ENCODE data around the gene BCR. TPM values are rescaled to one million over a fixed set of nuclear protein-coding genes. Genes with fewer than 3 reads are reported as not detected.

The BCR gene
- total RNA-seq, 1 donor from 2014 or later = 57.2 TPM

- DNase-seq (no peak), ATAC-seq (no peak)
- peaks cover 8% of the 10 kb centered on the region for H3K4me1 ChIP-seq
- H3K4me3 ChIP-seq = no peak overlapping the region
- no peaks in the 10 kb centered on the region for H3K9me3 ChIP-seq
- intact Hi-C loops (cut with DNase I) = no loop called here
- H3K36me3 ChIP-seq = no peaks in the 10 kb centered on the region
- H3K27ac ChIP-seq = peak overlapping the region; percentile 18
- TF ChIP-seq, protein P1, sequence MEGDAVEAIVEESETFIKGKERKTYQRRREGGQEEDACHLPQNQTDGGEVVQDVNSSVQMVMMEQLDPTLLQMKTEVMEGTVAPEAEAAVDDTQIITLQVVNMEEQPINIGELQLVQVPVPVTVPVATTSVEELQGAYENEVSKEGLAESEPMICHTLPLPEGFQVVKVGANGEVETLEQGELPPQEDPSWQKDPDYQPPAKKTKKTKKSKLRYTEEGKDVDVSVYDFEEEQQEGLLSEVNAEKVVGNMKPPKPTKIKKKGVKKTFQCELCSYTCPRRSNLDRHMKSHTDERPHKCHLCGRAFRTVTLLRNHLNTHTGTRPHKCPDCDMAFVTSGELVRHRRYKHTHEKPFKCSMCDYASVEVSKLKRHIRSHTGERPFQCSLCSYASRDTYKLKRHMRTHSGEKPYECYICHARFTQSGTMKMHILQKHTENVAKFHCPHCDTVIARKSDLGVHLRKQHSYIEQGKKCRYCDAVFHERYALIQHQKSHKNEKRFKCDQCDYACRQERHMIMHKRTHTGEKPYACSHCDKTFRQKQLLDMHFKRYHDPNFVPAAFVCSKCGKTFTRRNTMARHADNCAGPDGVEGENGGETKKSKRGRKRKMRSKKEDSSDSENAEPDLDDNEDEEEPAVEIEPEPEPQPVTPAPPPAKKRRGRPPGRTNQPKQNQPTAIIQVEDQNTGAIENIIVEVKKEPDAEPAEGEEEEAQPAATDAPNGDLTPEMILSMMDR (IDR thresholded peaks at IDR 0.05) = no peak
- H3K27me3 ChIP-seq (ENCODE audit: low read depth) = no peaks in the 10 kb centered on the region
Observed at GRCh38 chr22:23163665-23164064, 16.6 kb upstream of the BCR start.

DNA sequence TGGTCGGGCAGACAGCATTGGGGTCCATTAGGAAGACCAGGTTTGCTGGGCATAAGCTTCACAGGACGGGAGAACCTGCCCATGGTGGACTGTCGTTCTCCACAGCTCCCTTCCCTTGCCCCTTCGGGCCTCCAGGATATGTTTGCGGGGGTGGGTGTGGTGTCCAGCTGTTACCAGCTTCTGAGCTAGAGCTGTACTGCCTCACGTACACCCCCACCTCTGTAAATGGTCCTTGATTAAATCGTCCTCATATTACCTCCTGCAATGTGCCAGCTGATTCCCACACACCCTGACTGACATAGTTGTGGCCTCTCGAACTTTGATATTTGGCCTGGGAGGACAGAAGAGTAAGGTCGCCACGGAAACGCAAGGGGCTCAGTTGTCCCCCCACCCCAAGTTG lies 16.2 kb upstream of the BCR start:
- Histone ChIP-seq H3K27me3 (ENCODE audit: low read depth) (no peaks in the 10 kb centered on the region), H3K9me3 (no peaks in the 10 kb centered on the region), H3K27ac (peak overlapping the region; percentile 18), H3K4me3 (no peak overlapping the region), H3K4me1 (peaks cover 8% of the 10 kb centered on the region), H3K36me3 (no peaks in the 10 kb centered on the region)
- no peak for DNase-seq
- TF ChIP-seq, protein P1 (IDR thresholded peaks at IDR 0.05) = no peak
- intact Hi-C loops (cut with DNase I) = no loop called here
- ATAC-seq = no peak

GRCh38 chr22:23166042-23166831 lies 14.1 kb upstream of the BCR start:
- Histone ChIP-seq H3K27ac (no peak overlapping the region), H3K4me3 (no peak overlapping the region), H3K36me3 (no peaks in the 10 kb centered on the region), H3K9me3 (no peaks in the 10 kb centered on the region), H3K27me3 (ENCODE audit: low read depth) (no peaks in the 10 kb centered on the region), H3K4me1 (peaks cover 8% of the 10 kb centered on the region)
- DNase-seq (no peak), ATAC-seq (no peak)
- TF ChIP-seq, protein P1 (IDR thresholded peaks at IDR 0.05) = no peak
- intact Hi-C loops (cut with DNase I) = no loop called here

GRCh38 chr22:23166841-23167616 lies 13.3 kb upstream of the BCR start:
- ATAC-seq (no peak), DNase-seq (no peak)
- intact Hi-C loops (cut with DNase I) = no loop called here
- Histone ChIP-seq H3K27me3 (ENCODE audit: low read depth) (no peaks in the 10 kb centered on the region), H3K36me3 (no peaks in the 10 kb centered on the region), H3K4me3 (no peak overlapping the region), H3K27ac (no peak overlapping the region), H3K4me1 (peaks cover 8% of the 10 kb centered on the region), H3K9me3 (no peaks in the 10 kb centered on the region)
- TF ChIP-seq, protein P1 (IDR thresholded peaks at IDR 0.05) = no peak

DNA sequence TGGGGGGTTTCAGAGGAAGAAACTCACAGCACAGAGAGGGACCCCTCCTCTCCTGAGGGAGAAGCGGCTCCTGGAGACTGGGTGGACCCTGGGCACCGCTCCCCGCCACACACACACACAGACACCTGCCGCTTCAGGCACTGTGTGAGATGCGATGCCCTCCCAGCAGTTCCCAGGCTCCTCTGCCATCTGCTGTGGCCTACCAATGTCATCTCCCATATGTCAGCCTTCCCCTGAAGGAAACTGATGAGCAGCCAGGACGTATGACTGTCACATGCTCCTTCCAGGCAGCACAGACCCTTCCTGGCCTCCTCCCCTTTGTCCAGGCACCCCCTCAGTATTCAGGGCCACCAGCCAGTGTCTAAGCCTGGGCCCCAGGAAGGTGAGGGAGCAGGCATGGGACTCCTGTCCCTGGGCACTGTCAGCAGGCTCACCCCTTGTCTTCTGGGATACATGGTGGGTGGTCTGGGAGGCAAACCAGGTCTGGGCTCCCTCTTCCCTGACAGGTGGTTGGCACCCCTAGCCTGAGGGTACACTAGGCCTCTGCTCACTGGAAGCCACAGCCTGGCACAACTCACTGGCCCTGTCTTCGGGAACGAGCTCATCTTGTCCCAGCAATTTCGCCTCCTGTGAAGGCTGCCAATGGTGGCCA lies 11.8 kb upstream of the BCR start:
- no peak overlapping the region for H3K27ac ChIP-seq
- intact Hi-C loops (cut with DNase I) = no loop called here
- H3K9me3 ChIP-seq = no peaks in the 10 kb centered on the region
- H3K4me1 ChIP-seq = peaks cover 7% of the 10 kb centered on the region
- DNase-seq = no peak
- no peak for ATAC-seq
- H3K27me3 ChIP-seq (ENCODE audit: low read depth) = no peaks in the 10 kb centered on the region
- H3K4me3 ChIP-seq = no peak overlapping the region
- H3K36me3 ChIP-seq = no peaks in the 10 kb centered on the region
- TF ChIP-seq, protein P1 (IDR thresholded peaks at IDR 0.05) = no peak
